Measurements from ENCODE around the gene ELL.
"Not testable (repeated sequence)": the region's sequence is repeated elsewhere in the genome, so short reads cannot be mapped to it uniquely, and the experiment has no call there.

ELL gene
- 75.3 to 117 reads per million in 2 donors for total RNA-seq

DNA sequence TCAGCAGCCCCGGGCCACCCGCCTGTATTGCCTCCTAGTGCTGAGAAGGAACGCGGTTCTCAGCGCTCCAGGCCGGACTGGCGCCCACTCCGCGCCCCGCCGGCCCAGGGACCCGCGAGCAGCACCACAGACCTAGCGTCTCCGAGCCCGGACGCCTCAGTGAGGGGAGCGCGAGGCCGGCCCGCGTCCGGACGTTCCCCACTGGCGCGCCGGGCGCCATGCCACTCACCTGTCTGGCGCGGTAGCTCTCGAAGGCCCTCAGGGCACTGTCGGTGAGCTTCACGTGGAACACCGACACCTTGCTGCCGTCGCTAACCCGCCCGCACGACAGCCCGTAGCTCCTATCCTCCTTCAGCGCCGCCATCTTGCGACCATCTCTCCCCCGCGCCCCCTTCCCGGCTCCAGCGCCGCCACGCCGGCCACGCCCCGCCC, at the start of gene ELL:
Gene ELL (minus strand): TSS at position 379 of the 432 bp plus-strand sequence. CDS start 15 bp downstream, at position 364.
- no peak for DNase-seq

DNA sequence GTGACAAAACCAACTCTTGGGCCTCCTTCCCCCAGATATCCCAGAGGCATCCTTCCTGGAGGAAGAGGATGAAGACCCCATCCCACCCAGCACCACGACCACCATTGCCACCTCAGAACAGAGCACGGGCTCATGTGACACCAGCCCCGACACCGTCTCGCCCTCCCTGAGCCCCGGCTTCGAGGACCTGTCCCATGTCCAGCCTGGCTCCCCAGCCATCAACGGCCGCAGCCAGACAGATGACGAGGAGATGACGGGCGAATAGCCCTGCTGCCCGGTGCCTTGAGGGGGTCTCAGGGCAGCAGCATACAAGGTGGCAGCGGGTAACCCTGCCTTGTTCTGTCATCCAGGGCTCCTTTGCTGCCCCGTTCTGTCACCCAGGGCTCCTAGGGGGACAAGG, 46.5 kb upstream of the ELL start:
- DNase-seq: no peak

- no peak for DNase-seq
These were observed 45.1 kb upstream of the ELL start for GRCh38 chr19:18566953-18567352.

GRCh38 chr19:18562086-18562485, 40.2 kb upstream of the ELL start:
- no peak for DNase-seq

- DNase-seq: no peak
These were observed 37.8 kb upstream of the ELL start for GRCh38 chr19:18559685-18560084.

GRCh38 chr19:18558604-18559003, 36.7 kb upstream of the ELL start:
- no peak for DNase-seq

DNA sequence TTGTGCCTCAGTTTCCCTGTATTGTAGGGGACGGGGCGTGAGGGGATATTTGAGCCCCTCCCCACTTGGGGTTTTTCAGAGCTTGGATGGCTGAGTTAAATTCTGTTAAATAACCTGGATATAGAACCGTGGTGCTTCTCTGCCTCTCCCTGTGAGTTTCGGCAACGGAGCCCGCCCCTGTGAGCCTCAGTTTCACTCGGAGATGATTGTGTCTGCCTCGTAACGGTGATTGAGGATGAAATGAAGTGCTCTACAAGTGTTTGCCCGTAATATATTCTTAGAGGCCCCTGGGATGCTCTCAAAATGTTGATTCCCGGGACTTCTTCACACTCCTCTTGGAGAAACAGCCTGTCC, 36.3 kb upstream of the ELL start:
- no peak for DNase-seq

GRCh38 chr19:18557411-18558201, 35.7 kb upstream of the ELL start, which contains the start of gene KXD1:
Gene KXD1 (plus strand): TSS chr19:18557870. CDS start chr19:18562057, 4,187 bp downstream.
- peak; percentile 95 for DNase-seq

DNA sequence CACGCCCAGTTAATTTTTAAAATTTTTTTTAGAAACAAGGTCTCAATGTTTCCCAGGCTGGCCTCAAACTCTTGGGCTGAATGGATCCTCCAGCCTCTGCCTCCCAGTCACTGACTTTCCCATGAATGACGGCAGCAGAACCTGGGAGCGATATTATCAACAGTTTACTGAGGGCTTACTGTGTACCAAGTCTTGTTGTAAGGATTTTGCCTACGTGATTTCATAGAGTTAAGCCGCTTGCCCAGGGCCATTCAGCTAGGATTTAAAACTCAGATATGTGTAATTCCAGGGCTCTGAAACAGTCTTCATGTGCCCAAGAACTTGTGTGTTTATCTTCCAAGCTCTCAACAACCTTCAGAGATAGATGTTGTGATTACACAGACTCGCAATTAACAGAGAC, 29.8 kb upstream of the ELL start:
- DNase-seq: no peak

- peak; percentile 59 for DNase-seq
These were observed 22.1 kb upstream of the ELL start for GRCh38 chr19:18543814-18544475.

DNA sequence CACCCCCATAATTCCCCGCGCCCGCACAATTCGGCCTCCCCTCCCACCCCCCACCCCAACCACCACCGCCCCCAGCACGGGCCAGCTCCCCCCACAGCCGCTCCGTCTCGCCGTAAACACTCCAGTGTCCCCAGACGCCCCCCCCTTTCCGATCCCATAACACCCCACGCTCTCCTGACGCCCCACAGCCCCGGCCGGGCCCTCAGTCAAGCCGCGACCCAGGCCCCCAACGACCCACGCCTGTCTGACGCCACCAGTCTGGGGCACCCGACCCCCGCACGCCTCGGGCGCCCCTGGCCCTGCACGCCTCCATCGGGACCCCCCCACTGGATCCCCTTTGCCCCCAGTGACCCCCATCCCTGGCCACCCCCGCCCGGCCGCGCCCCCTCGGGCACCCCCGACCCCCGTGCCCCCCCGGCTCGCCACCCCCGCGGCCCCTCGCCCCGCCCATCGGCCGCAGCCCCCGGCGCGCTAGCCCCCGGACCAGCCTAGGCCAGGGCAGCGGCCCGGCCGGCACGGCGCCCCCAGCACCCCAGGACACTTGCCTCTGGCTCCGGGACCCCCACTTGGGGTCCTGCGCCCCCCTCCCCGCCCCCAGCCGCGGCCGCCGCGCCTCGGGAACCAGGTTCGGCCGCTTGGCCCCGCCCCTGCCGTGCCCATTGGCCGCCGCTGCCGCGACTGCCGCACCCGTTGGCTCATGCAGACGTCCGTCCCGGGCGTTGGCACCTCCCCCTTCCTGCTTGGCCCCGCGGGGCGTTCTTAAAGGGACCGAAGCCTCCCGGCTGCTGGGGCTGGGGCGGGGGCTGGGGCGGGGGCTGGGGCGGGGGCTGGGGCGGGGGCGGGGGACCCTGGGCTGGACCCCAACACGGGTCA, 21.3 kb upstream of the ELL start, which contains the start of gene FKBP8:
Gene FKBP8 (minus strand): TSS at position 633 of the 873 bp plus-strand sequence. CDS start 1,603 bp downstream, outside the sequence.
- peak; percentile 91 for DNase-seq

DNA sequence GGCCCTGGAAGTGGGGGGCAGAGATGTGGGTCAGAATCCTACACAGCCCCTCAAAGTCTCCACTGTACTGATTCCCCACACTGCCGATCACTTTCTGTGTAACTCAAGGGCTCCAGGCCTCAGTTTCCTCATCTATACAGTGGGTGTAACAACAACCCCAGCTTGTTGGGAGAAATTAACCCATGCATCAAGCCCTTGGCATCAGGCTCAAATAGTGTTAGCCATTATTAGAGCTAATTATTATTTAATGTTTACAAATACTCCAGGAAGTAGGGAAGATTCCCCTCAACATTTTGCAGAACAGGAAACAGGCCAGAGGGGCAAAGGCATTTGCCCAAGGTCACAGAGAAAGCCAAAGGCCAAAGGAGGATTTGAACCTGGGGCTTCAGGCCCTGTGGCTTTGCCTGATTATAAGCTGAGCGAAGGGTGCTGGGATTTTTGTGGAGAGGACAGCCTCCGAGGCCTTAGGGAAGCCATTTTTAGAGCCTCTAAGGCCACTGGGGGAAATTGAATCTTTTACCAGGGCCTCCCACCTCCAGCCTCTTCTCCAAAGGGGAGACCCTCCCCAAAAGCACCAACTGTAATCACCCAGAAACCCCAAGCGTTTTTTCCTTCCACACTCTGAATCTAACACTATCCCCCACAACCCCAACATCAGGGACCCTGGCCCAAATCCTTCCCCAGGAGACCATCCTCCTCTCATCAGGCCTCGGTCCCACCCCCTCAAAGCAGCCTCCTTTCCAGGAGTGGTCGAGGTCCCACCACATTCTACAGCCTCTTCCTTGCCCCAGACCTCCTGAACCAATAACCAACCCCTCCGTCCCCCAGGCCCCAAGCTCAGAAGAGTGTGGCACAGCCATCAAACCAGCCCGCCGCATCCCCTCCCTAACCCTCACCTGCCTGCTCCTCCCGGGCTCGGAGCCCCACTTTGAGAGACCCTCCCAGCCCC, 20.4 kb upstream of the ELL start:
- peak; percentile 16 for DNase-seq

GRCh38 chr19:18541258-18541991, 19.6 kb upstream of the ELL start:
- DNase-seq: no peak

DNA sequence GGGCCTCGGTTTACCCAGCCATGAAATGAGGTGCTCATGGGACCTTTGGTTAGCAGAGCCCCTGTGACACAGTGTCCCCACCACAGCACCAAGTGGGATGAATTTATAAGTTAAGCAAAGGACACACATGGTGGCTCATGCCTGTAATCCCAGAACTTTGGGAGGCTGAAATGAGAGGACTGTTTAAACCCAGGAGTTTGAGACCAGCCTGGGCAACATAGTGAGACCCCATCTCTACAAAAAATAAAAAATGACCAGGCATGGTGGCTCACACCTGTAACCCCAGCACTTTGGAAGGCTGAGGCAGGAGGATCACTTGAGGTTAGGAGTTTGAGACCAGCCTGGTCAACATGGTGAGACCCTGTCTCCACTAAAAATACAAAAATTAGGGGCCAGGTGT, 18.3 kb upstream of the ELL start:
- DNase-seq: not testable (repeated sequence)

GRCh38 chr19:18539372-18539771, 17.5 kb upstream of the ELL start:
- no peak for DNase-seq

DNA sequence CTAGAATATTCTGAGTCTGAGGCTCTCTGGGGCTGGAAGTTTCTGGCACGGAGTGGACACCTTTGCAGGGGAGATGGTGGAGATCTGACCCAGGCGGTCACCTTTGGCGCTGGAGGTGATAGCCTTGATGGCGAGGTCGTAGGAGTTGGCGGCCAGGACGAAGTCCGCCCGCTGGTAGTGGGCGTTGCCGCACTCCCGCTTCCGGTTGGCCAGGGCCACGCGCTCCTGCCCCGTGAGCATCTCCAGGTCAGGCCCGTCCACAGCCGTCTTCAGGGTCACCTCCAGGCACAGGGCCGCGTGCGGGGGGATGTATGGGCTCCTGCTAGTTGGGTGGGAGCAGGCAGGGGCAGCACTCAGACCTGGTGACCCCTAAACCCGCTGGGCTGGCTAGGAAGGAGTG, 16.2 kb upstream of the ELL start:
- no peak for DNase-seq

- no peak for DNase-seq
These were observed 15.6 kb upstream of the ELL start for GRCh38 chr19:18537431-18537830.

DNA sequence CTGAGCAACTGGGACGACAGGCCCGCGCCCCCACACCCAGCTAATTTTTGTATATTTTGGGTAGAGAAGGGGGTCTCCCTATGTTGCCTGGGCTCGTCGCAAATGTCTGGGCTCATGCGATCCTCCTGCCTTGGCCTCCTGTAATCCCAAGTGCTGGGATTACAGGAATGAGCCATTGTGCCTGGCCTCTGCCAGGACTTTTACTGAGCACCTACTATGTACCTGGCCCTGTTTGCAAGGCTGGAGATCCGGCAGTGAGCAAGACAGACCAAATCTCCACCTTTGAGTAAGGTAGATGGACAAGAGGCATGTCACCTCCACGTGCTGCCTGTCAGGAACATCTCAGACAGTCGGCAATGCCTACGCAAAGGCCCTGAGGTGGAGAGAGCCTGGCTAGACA, 14.6 kb upstream of the ELL start:
- DNase-seq: no peak

DNA sequence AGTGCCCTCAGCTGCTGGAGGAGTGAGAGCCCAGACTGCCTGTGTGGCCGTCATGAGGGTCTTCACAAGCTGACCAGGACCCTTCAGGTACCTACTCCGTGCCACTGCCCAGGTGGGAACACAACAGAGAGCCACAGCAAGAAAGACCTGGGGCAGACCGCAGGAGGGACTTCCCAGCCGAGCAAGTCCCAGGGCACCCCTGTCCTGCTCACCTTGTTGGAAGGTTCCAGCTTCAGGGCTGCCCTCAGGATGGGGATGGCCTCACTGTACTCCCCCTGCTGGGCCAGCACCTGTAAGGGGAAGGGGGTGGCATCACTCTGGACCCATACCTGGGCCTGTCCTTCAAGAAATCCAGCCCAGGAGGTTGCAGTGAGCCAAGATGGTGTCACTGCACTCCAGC, 11.2 kb upstream of the ELL start:
- no peak for DNase-seq

DNA sequence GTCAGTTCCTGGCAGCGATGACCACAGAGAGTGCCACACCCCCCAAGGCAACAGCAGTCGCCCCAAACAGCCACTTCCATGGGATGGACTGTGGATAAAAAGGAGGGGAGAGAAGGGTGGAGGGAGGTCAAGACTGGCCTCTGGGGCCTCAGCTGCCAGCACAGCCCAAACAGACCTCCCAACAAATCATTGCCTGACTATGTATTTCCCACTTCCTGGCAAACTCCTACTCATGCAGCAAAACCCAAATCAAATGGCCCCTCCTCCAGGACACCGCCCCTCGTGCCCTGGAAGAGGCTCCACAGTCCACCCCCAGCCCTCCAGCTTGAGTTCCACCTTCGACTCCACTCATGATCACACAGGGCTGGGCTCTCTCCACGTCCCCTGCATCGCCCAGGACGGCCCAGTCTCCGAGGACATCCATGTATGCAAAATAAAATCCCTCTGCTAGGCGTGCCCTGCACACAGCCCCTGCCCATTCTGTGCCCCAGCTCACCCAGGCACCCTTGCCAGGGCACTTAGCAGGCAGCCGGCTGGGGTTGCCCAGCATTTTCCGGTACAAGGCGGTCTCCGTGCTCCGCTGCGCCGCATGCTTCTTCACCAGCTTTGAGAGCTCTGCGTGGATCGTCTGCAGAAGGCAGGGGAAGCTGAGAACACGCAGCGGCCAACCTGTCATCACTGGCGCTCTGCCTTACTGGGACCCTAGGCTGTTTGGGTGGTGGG, 10.5 kb upstream of the ELL start:
- DNase-seq: no peak

Measured in T-helper 9 cell (primary cell).